Smooth muscle cell (in vitro differentiated cells): ENCODE measurements around the gene INSRR. TPM values are rescaled to one million over a fixed set of nuclear protein-coding genes. Genes with fewer than 3 reads are reported as not detected.

Experiments used
- DNase-seq: peaks from one replicate; lab custom pipeline; 2025; ENCODE audit not compliant: unreplicated experiment; lab: John Stamatoyannopoulos, UW
- H2AFZ ChIP-seq: fragments of 200-600 bp; sonication (generic); 2 replicates; pipeline ENCODE4 v1.6.0; 2016; ENCODE audit warnings: antibody characterized with exemption, low read depth, mild to moderate bottlenecking
- H3F3A ChIP-seq: fragments of 200-600 bp; sonication (generic); 2 replicates; pipeline ENCODE4 v1.6.0; 2017; ENCODE audit warnings: antibody characterized with exemption, low read depth
- H3K27ac ChIP-seq: fragments of 200-600 bp; sonication (generic); 2 replicates; pipeline ENCODE4 v1.5.1; 2016; ENCODE audit warnings: low read depth, mild to moderate bottlenecking
- H3K27me3 ChIP-seq: fragments of 200-600 bp; sonication (generic); 2 replicates; pipeline ENCODE4 v1.6.1; 2016; ENCODE audit warnings: low read depth, mild to moderate bottlenecking
- H3K36me3 ChIP-seq: fragments of 200-600 bp; sonication (generic); 2 replicates; pipeline ENCODE4 v1.5.1; 2016; ENCODE audit warnings: low read depth
- H3K4me1 ChIP-seq: fragments of 200-600 bp; sonication (generic); 2 replicates; pipeline ENCODE4 v1.5.1; 2016; ENCODE audit warnings: low read depth
- H3K4me2 ChIP-seq: fragments of 200-600 bp; sonication (generic); 2 replicates; pipeline ENCODE4 v1.6.0; 2016; ENCODE audit warnings: mild to moderate bottlenecking
- H3K4me3 ChIP-seq: fragments of 200-600 bp; sonication (generic); 2 replicates; pipeline ENCODE4 v1.5.1; 2016; ENCODE audit warnings: mild to moderate bottlenecking
- H3K79me2 ChIP-seq: fragments of 200-600 bp; sonication (generic); 2 replicates; pipeline ENCODE4 v1.6.0; 2016; ENCODE audit warnings: low read depth, mild to moderate bottlenecking
- H3K9ac ChIP-seq: fragments of 200-600 bp; sonication (generic); 2 replicates; pipeline ENCODE4 v1.6.0; 2016; ENCODE audit warnings: low read depth
- H3K9me3 ChIP-seq: fragments of 200-600 bp; sonication (generic); replicated peaks from 2 replicates; pipeline ENCODE4 v1.5.1; 2016; ENCODE audit warnings: low read depth
- H4K20me1 ChIP-seq: fragments of 200-600 bp; sonication (generic); 2 replicates; pipeline ENCODE4 v1.6.0; 2016; ENCODE audit warnings: low read depth
- CTCF ChIP-seq: fragments of 200-600 bp; sonication (generic); IDR thresholded peaks from 2 replicates; pipeline ENCODE4 v1.5.1; 2017; ENCODE audit warnings: borderline replicate concordance, mild to moderate bottlenecking, antibody characterized with exemption; ENCODE audit not compliant: insufficient read depth, poor library complexity, severe bottlenecking
- WGBS: methylation state at CpG from one replicate; pipeline ENCODE4 v1.1.7; 2016; ENCODE audit warnings: low lambda C conversion rate; 5-methylcytosine and 5-hydroxymethylcytosine counted together
- polyA plus RNA-seq: library from polyadenylated mRNA; unstranded; fragments of >200 nt; fragmentation: Nextera tagmentation; extraction: Ambion mirVana; gene quantifications from 2 replicates; pipeline ENCODE4 v1.2.1, GENCODE V29; 2016
- total RNA-seq: library from RNA; depleted of rRNA; stranded (reverse); fragments of >200 nt; gene quantifications from 2 replicates; pipeline ENCODE4 v1.2.3, GENCODE V29; 2014

Gene INSRR
- total and polyA plus RNA-seq, 2 experiments from 2014 or later = 0.36 to 0.45 TPM

- 85% methylated on average over 10 of the region's 10 CpGs for WGBS
- Histone ChIP-seq H4K20me1 (no peaks in the 10 kb centered on the region), H3K27me3 (peaks cover 8% of the 10 kb centered on the region)
These were observed 22.2 kb upstream of the INSRR start for GRCh38 chr1:156881101-156881500.

GRCh38 chr1:156880473-156880872 lies 21.6 kb upstream of the INSRR start:
- no peak overlapping the region for H3K9ac ChIP-seq
- no peak for DNase-seq
- peaks cover 8% of the 10 kb centered on the region for H3K27me3 ChIP-seq
- no peak overlapping the region for H3K4me3 ChIP-seq
- H4K20me1 ChIP-seq = no peaks in the 10 kb centered on the region
- 92% methylated on average over 5 of the region's 5 CpGs for WGBS
- no peak for TF ChIP-seq CTCF
- no peak overlapping the region for H3K27ac ChIP-seq
- H3K79me2 ChIP-seq = no peaks in the 10 kb centered on the region
- no peak overlapping the region for H2AFZ ChIP-seq
- H3K4me2 ChIP-seq = no peak overlapping the region
- no peaks in the 10 kb centered on the region for H3K9me3 ChIP-seq
- H3K4me1 ChIP-seq = peaks cover 5% of the 10 kb centered on the region
- H3K36me3 ChIP-seq = no peaks in the 10 kb centered on the region
- H3F3A ChIP-seq = no peaks in the 10 kb centered on the region

More at GRCh38 chr1:156881101-156881500, 22.2 kb upstream of the INSRR start:
- TF ChIP-seq CTCF = no peak
- Histone ChIP-seq H3F3A (no peaks in the 10 kb centered on the region), H3K27ac (no peak overlapping the region), H3K9me3 (no peaks in the 10 kb centered on the region), H3K9ac (no peak overlapping the region), H3K36me3 (no peaks in the 10 kb centered on the region), H3K79me2 (no peaks in the 10 kb centered on the region), H3K4me1 (peaks cover 7% of the 10 kb centered on the region), H2AFZ (no peak overlapping the region), H3K4me3 (no peak overlapping the region), H3K4me2 (no peak overlapping the region)
- no peak for DNase-seq

- no peaks in the 10 kb centered on the region for H4K20me1 ChIP-seq
- no peak overlapping the region for H3K27ac ChIP-seq
- H3K79me2 ChIP-seq = no peaks in the 10 kb centered on the region
- no peak overlapping the region for H3K9ac ChIP-seq
- no peaks in the 10 kb centered on the region for H3K36me3 ChIP-seq
- WGBS = 94% methylated on average over 21 of the region's 21 CpGs
- H3K27me3 ChIP-seq = peaks cover 8% of the 10 kb centered on the region
- H2AFZ ChIP-seq = no peak overlapping the region
- no peak overlapping the region for H3K4me2 ChIP-seq
- H3K9me3 ChIP-seq = no peaks in the 10 kb centered on the region
- H3K4me1 ChIP-seq = peaks cover 5% of the 10 kb centered on the region
- no peak for TF ChIP-seq CTCF
- H3K4me3 ChIP-seq = no peak overlapping the region
- H3F3A ChIP-seq = no peaks in the 10 kb centered on the region
- DNase-seq = no peak
These were observed 21.0 kb upstream of the INSRR start for GRCh38 chr1:156879876-156880275.

- no peak overlapping the region for H2AFZ ChIP-seq
- H3K4me2 ChIP-seq = no peak overlapping the region
- H3K36me3 ChIP-seq = no peaks in the 10 kb centered on the region
- no peak for DNase-seq
- no peaks in the 10 kb centered on the region for H3K4me1 ChIP-seq
- H3K27me3 ChIP-seq = peaks cover 8% of the 10 kb centered on the region
- H3K9me3 ChIP-seq = no peaks in the 10 kb centered on the region
- H4K20me1 ChIP-seq = no peaks in the 10 kb centered on the region
- H3K27ac ChIP-seq = no peak overlapping the region
- no peaks in the 10 kb centered on the region for H3F3A ChIP-seq
- no peak overlapping the region for H3K9ac ChIP-seq
- no peaks in the 10 kb centered on the region for H3K79me2 ChIP-seq
- WGBS = 82% methylated on average over 5 of the region's 5 CpGs
- TF ChIP-seq CTCF = no peak
- no peak overlapping the region for H3K4me3 ChIP-seq
These were observed 18.7 kb upstream of the INSRR start for GRCh38 chr1:156877433-156878170.
